Suppressor macrophage treated with lipopolysaccharide for 4 hours (primary cell): ENCODE measurements around the gene NOL4L.
A peak's percentile ranks its signal among the peaks of the same experiment; 100 is the strongest.

ENCODE experiments used
- DNase-seq: peaks from one replicate; pipeline ENCODE4 v3.0.0-alpha.2; 2020

NOL4L gene

GRCh38 chr20:32539026-32539816, 45.9 kb downstream of the NOL4L start:
- peak; percentile 28 for DNase-seq

GRCh38 chr20:32538526-32538939, 46.6 kb downstream of the NOL4L start:
- no peak for DNase-seq

- DNase-seq: no peak
Measured at GRCh38 chr20:32537657-32538525, 47.2 kb downstream of the NOL4L start.

- peak; percentile 49 for DNase-seq
Measured at GRCh38 chr20:32536851-32537656, 48.1 kb downstream of the NOL4L start.

- peak; percentile 32 for DNase-seq
Measured at GRCh38 chr20:32535953-32536823, 48.9 kb downstream of the NOL4L start.

DNA sequence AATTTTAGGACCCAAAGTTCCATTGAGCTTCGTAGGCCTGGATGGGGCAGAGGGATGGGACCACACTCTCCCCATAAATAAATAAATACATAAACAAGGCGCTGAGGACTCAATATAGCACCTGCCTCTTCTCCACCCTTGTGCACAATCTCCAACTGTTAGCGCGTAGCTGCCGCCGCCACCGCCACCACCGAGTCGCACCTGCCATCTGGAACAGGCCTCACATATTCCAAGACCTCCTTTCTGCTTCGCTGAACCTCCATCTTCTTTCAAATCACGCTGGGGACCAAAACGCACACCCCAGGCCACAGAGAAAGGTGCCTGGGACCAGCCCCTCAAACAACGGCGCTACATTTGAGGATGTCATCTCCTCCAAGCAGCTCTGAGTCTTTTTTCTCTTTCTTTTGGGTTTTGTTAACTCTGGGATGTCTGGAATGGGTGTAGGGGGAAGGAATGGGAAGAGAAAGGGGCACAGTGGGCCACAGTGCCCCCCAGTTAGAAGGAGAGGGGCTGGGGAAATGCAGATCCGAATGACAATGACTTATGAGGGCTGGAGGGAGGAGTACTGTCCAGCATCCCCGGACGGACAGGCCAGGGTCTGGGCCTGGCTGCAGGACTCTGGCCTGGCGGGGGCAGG, 49.7 kb downstream of the NOL4L start:
- no peak for DNase-seq

GRCh38 chr20:32534661-32535240, 50.4 kb downstream of the NOL4L start:
- no peak for DNase-seq

DNA sequence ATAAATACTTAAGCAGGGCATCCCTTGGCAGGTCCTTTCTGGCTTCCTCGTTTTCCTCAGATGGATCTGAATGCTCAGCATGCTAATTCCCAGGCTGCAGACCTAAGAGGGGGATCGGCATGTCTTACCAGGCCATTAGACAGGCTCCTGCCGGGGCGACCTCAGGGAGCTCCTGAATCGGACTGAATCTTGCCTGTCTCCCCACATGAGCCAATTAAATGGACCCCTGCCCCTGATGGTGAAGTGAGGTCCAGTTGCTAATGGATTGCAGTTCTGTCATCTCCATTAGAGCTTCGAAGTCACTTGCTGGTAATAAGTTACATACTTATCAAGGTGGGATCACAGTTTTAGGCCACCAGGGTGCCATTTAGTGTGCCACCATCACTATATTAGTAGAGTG, 51.4 kb downstream of the NOL4L start:
- DNase-seq: no peak

DNA sequence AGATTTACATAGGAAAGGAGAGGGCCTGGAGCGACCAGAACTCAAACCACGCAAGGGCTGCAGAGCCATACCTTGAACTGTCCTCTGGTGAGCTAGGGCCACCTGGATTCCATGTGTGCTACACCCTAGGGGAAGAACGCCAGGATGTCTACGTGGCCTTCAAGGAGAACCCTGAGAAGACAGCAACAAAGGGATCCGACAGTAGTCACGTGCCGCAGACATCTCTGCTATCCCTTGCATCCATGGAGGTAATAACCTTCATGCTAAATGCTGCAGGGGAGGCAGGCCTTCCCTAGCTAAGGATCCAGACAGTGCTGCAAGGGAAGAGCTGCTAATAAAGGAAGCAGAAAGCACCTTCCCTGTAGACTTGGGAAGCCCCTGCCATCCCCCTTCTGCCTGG, 52.9 kb downstream of the NOL4L start:
- DNase-seq: no peak

DNA sequence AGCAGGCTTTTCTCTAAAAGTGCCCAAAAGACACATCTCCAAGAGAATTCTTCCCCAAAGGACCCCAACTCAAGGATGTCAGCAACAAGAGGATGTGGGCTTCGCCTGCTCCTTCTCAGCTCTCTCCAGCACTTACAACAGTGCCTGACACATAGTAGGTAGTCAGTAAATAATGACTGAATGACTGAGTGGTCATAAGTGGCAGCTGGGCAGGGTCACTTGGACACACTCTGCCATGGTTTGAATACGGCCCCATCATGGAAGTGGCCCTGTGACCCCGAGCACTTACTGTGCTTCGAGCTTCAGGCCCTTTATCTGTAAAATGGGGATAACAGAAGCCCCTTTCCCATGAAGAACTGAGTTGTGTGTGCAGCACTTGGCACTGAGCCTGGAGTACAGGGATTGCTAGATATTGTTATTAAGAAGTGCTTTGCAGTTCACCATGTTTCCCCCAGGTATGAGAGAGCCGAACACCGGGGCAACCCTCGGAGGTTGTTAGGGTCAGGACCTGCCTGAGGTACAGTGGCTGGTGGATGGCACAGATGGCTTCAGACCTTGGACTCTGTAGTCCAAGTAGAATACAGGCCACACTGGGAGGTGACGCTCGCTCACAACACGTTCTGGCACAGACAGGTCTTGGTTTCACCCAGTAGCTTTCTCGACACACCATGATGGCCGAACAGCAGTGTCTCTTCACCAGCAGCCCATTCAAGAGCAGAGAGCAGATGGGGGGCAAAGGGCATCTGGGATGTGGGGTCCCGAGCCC, 56.0 kb downstream of the NOL4L start:
- DNase-seq: no peak

GRCh38 chr20:32528171-32528891, 56.8 kb downstream of the NOL4L start:
- no peak for DNase-seq

DNA sequence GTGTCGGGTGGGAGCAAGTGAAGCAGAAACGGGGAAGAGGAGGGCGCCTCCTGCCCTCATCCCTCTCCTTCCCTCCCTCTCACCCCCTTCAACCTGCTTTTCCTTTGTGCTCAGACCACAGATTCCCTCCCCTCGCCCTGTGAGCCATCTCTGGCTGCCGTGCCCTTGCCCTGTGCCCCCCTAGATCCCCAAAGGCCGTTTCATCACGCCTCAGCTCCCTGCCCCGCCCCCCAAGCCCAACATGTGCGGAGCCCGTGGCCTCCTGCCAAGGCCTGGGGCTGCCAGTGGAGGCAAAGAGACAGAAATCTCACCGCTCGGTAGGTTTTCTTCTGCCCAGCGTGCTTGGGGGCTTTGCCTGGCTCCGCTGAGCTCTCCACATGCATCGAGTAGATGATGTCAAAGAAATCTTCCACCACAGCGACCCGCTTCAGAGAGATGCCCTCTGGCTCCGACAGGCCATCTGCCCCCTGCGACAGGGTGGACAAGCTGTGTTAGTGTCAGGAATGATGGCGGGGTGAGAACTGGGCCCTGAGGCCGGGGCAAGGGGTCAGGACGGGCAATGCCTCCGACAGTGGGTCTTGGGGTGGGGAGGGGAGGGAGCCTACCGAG, 57.6 kb downstream of the NOL4L start:
- DNase-seq: no peak

GRCh38 chr20:32527052-32527446, 58.1 kb downstream of the NOL4L start:
- peak; percentile 78 for DNase-seq

- DNase-seq: peak; percentile 78
Measured at GRCh38 chr20:32526541-32526940, 58.6 kb downstream of the NOL4L start.

- DNase-seq: peak; percentile 80
Measured at GRCh38 chr20:32526125-32526524, 59.0 kb downstream of the NOL4L start.

GRCh38 chr20:32524829-32525501, 60.2 kb downstream of the NOL4L start:
- DNase-seq: peak; percentile 37

GRCh38 chr20:32523613-32524213, 61.4 kb downstream of the NOL4L start:
- no peak for DNase-seq
